Esophagus (tissue), 2 donors: ENCODE results near the gene CCN6. TPM values are rescaled to one million over a fixed set of nuclear protein-coding genes. Genes with fewer than 3 reads are reported as not detected.
"Not testable (repeated sequence)": the region's sequence is repeated elsewhere in the genome, so short reads cannot be mapped to it uniquely, and the experiment has no call there.

Experiments used
- H3K27ac ChIP-seq, 2 donors: one replicate each; pipeline ENCODE4 v1.5.1; 2013; ENCODE audit warnings: low read depth in 2 of 2, mild to moderate bottlenecking in 2 of 2, inconsistent platforms in 1 of 2, low read length in 1 of 2, moderate library complexity in 1 of 2
- H3K27me3 ChIP-seq, 2 donors: one replicate each; pipeline ENCODE4 v1.6.1; 2013; ENCODE audit warnings: low read length in 2 of 2, control low read depth in 1 of 2, mild to moderate bottlenecking in 1 of 2; ENCODE audit not compliant: insufficient read depth in 2 of 2, control insufficient read depth in 1 of 2
- H3K36me3 ChIP-seq, 2 donors: one replicate each; pipeline ENCODE4 v1.6.1; 2013; ENCODE audit warnings: low read length in 1 of 2; ENCODE audit not compliant: control insufficient read depth in 2 of 2, insufficient read depth in 2 of 2
- H3K4me1 ChIP-seq, 2 donors: one replicate each; pipeline ENCODE4 v1.6.1; 2013; ENCODE audit warnings: low read length in 1 of 2; ENCODE audit not compliant: control insufficient read depth in 2 of 2, insufficient read depth in 2 of 2
- H3K4me3 ChIP-seq, 2 donors: one replicate each; pipeline ENCODE4 v1.5.1; 2013; ENCODE audit warnings: low read length in 2 of 2, mild to moderate bottlenecking in 2 of 2, low read depth in 1 of 2, moderate library complexity in 1 of 2
- H3K9me3 ChIP-seq, 2 donors: one replicate each; pipeline ENCODE4 v1.6.1; 2013; ENCODE audit warnings: mild to moderate bottlenecking in 2 of 2, low read depth in 1 of 2, low read length in 1 of 2, moderate library complexity in 1 of 2; ENCODE audit not compliant: control insufficient read depth in 2 of 2, insufficient read depth in 1 of 2
- WGBS, 2 donors: extraction: QIAGEN DNeasy Blood & Tissue Kit; methylation state at CpG; one replicate each; pipeline ENCODE4 v1.1.7; 2013; 5-methylcytosine and 5-hydroxymethylcytosine counted together
- polyA plus RNA-seq, 2 donors: library from polyadenylated mRNA; stranded (reverse); fragments of 200-250 nt; gene quantifications; one replicate each; pipeline ENCODE4 v1.2.3, GENCODE V29; 2013
- donor health status: healthy with polysubstance abuse.
- donor health status: Bipolar disorder and iron deficiency.

CCN6 gene
- polyA plus RNA-seq, 2 donors = 0.02 TPM; not detected in 1

DNA sequence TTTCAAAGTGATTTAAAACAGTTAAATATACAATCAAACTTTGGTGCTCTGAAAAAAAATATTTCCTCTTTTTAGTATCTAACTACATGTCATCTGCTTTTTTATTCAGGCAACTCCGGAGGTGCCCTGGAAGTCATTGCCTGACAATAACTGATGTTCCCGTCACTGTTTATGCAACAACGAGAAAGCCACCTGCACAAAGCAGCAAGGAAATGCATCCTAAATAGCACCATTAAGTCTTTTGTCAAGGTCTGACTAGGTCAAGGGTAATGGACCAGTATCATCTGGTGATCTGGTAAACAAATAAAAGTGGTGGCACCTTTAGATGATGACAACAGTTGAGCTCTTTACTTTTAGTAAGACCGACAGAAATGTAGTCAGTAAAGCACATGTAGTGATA is 46.7 kb downstream of the CCN6 start:
- H3K4me1 ChIP-seq = no peaks in the 10 kb centered on the region
- no peaks in the 10 kb centered on the region for H3K9me3 ChIP-seq
- 79% methylated on average over 4 of the region's 4 CpGs for WGBS, 2 donors
- H3K4me3 ChIP-seq = no peak overlapping the region
- H3K27ac ChIP-seq = no peak overlapping the region
- no peaks in the 10 kb centered on the region for H3K27me3 ChIP-seq
- H3K36me3 ChIP-seq = no peaks in the 10 kb centered on the region

DNA sequence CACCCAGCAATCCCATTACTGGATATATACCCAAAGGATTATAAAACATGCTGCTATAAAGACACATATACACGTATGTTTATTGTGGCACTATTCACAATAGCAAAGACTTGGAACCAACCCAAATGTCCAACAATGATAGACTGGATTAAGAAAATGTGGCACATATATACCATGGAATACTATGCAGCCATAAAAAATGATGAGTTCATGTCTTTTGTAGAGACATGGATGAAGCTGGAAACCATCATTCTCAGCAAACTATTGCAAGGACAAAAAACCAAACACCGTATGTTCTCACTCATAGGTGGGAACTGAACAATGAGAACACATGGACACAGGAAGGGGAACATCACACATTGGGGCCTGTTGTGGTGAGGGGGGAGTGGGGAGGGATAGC is 52.1 kb downstream of the CCN6 start:
- WGBS, 2 donors = 97% methylated on average over 2 of the region's 2 CpGs
- H3K9me3 ChIP-seq, H3K4me1 ChIP-seq, H3K27ac ChIP-seq, H3K4me3 ChIP-seq, H3K27me3 ChIP-seq, H3K36me3 ChIP-seq: not testable (repeated sequence)

DNA sequence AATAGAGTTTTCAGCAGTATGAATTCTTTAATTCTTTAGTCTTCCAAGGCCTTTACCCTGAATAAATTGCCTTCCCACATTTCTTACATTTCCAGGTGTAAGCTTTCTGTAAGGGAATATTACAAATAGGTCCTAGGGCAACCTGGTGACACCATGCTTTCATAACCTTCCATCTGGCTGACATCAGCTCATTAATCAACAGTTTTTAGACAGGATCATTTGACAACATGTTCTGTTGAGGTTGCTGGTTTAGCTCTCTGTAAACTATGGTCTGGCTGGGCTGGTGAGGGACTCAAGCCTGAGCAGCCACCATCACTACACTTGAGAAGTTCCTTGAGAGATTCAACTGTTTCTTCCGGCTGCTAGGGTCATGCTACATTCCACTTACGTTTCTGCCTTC is 52.7 kb downstream of the CCN6 start:
- 68 to 71% methylated on average over 2 of the region's 2 CpGs for WGBS, 2 donors
- Histone ChIP-seq H3K4me1 (no peaks in the 10 kb centered on the region), H3K9me3 (no peaks in the 10 kb centered on the region), H3K27ac (no peak overlapping the region), H3K36me3 (no peaks in the 10 kb centered on the region), H3K4me3 (no peak overlapping the region), H3K27me3 (no peaks in the 10 kb centered on the region)

DNA sequence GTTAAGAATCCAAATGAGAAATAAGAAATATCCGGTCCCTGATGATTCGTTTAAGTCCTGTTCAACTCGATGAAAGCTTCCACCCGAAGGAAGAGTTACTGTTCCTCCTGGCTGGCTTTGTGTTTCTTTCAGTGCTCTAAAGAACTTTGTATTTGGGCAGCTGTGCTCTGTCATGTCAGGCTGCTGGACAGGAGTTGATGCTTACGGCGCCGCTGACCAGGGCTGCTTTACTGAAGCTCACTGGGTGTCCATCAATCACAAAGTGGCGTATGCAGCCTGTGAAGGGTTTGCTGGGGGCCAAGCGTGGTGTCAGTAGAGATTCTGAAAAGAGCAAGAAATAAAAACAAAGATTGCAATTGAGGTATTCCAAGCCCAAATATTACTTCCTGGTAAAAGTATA is 55.4 kb downstream of the CCN6 start:
- Histone ChIP-seq H3K27ac (peak overlapping the region in 1 of 2 donors; percentile 14), H3K4me3 (no peak overlapping the region), H3K36me3 (peaks cover 0 to 3% of the 10 kb centered on the region in 2 donors), H3K9me3 (no peaks in the 10 kb centered on the region), H3K4me1 (no peaks in the 10 kb centered on the region), H3K27me3 (no peaks in the 10 kb centered on the region)
- 53 to 59% methylated on average over 9 of the region's 9 CpGs for whole genome bisulfite sequencing, 2 donors

DNA sequence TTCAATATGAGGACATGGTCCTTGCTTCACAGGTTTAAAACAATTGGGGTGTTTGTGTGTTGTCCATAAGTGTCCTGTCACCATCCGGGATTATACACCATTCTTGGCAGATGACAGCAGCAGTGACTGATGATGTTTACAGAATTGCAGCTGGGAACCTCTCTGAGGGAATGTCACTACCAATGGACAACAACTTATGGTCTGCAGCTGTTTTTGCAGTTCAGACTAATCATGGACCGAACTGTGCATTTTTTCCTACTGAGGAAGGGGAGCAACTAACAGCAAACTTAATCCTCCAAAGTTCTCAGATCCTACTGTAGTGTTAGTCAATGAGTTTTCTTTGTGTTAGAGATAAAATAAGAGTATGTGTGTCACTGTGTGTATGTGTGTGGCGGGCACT is 59.5 kb downstream of the CCN6 start:
- no peaks in the 10 kb centered on the region for H3K27me3 ChIP-seq
- H3K4me3 ChIP-seq = no peak overlapping the region
- H3K9me3 ChIP-seq = no peaks in the 10 kb centered on the region
- WGBS, 2 donors = 63 to 70% methylated on average over 3 of the region's 3 CpGs
- no peak overlapping the region for H3K27ac ChIP-seq
- H3K4me1 ChIP-seq = no peaks in the 10 kb centered on the region
- peaks cover 0 to 3% of the 10 kb centered on the region in 2 donors for H3K36me3 ChIP-seq

DNA sequence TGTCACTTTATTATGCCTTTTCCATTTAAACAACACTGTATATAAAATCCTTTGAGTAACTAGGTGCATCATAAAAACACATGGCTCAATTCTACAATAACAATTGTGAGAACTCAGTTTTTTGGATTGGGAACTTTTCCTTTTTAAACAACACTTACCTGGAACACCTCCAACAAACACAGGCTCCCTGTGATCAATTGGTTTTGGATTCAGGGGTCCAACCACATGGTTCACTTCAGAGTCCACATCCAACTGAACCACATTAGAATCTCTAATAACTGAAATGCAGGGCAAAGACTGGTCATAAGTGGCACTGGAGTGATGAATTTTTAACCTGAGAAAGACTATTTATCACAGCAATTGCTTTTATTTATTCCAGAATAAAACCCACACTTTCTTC is 60.0 kb downstream of the CCN6 start:
- Histone ChIP-seq H3K27me3 (no peaks in the 10 kb centered on the region), H3K36me3 (peaks cover 0 to 3% of the 10 kb centered on the region in 2 donors)

DNA sequence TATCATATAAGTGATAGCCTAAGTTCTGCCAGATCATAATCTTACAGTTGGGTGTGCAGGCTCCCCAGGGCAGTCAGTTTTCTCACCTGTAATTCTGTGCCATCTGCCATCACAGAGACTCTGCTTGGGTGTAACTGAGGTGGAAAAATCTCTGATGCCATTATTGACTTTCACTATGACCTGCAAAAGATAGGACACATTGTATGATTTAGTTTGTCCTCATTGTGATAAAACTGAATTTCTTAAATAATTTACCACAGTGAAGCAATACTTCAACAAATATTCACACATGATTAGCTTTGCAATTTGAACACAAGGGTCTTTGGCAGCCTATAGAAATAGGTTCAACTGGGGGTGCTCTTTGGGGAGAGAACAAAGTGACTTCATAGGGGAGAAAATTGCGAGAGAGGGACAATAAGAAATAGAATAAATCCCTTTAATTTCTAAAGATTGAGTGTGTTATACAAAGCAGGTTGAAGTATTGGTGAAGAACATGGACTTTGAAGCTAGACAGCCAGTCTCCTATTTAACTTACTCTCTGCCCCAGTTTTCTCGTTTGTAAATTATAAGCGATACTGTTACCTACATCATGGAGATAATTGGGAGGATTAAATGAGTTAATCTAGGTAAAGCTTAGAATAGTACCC is 60.8 kb downstream of the CCN6 start:
- WGBS, 2 donors = 92 to 96% methylated on average over 3 of the region's 3 CpGs
- peaks cover 0 to 3% of the 10 kb centered on the region in 2 donors for H3K36me3 ChIP-seq
- H3K4me1 ChIP-seq = no peaks in the 10 kb centered on the region
- H3K4me3 ChIP-seq = no peak overlapping the region
- H3K27me3 ChIP-seq = no peaks in the 10 kb centered on the region
- H3K9me3 ChIP-seq = no peaks in the 10 kb centered on the region
- no peak overlapping the region for H3K27ac ChIP-seq

More for the DNA sequence above, 60.0 kb downstream of the CCN6 start:
- Histone ChIP-seq H3K4me3 (no peak overlapping the region), H3K4me1 (no peaks in the 10 kb centered on the region), H3K9me3 (no peaks in the 10 kb centered on the region), H3K27ac (no peak overlapping the region)

DNA sequence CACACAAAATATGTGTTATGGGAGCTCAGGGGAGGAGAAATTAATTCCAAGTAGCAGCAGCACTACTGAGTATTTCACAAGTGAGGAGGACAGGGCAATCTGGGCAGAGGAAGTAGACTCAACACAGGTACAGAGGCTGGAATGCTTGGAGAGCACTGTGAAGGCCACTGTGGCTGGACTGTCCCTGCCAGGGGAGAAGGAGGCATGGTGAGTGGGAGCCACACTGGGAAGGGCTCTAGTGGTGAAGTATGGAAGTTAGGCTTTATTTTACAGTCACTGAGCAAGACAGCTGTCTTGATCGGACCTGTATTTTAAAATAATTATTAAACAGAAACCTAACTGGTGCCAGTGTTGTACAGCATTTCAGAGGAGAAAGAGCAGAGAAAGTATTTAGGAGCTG is 62.3 kb downstream of the CCN6 start:
- no peaks in the 10 kb centered on the region for H3K4me1 ChIP-seq
- H3K36me3 ChIP-seq = peaks cover 0 to 3% of the 10 kb centered on the region in 2 donors
- H3K27me3 ChIP-seq = no peaks in the 10 kb centered on the region
- H3K9me3 ChIP-seq = no peaks in the 10 kb centered on the region
- no peak overlapping the region for H3K27ac ChIP-seq
- no peak overlapping the region for H3K4me3 ChIP-seq
- 78 to 81% methylated on average over 1 of the region's 1 CpG for WGBS, 2 donors

DNA sequence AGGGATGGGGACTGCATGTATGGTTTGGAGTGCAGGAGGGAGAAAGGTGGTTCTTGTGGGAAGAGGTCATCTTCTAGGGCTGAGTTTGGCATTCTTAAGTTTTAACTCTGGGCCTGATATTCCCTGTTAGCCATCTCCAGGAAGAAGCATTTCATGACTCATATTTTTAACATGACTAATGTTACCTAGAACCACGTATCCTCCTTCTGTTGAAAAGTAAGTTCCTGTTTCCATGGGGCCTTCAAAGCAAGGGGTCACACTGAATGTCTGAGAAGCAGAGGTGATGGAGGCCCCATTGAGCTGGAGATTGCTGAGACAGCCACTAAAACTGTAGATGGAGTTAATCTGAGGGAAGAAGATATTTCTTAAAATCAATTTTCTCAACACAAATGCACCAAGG is 63.6 kb downstream of the CCN6 start:
- Histone ChIP-seq H3K27ac (peak overlapping the region in 1 of 2 donors; percentile 20), H3K9me3 (no peaks in the 10 kb centered on the region), H3K4me1 (no peaks in the 10 kb centered on the region), H3K36me3 (peaks cover 0 to 3% of the 10 kb centered on the region in 2 donors), H3K27me3 (no peaks in the 10 kb centered on the region), H3K4me3 (no peak overlapping the region)
- 46 to 50% methylated on average over 1 of the region's 1 CpG for WGBS, 2 donors

DNA sequence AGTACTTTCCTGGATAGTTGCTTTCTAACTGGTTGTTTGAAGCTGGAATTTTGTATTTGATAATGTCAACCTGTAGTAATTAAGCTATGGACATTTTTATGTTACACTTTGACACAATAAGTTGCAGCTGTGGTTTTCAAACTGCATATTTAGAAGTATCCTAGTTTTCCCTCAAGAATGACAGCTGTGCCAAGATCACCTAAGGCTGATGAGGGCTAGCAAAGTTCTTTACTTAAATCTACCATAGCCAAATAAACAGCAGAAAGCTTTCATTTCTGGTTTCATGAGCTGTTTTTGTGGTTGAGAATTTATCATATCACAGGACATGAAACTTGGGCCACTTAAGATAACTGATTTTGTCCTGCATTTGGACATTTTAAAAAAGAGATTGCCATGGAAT is 64.1 kb downstream of the CCN6 start:
- H3K27me3 ChIP-seq = no peaks in the 10 kb centered on the region
- no peak overlapping the region for H3K4me3 ChIP-seq
- H3K4me1 ChIP-seq = no peaks in the 10 kb centered on the region
- H3K36me3 ChIP-seq = peaks cover 0 to 3% of the 10 kb centered on the region in 2 donors
- no peaks in the 10 kb centered on the region for H3K9me3 ChIP-seq
- H3K27ac ChIP-seq = no peak overlapping the region
